Natural killer cell treated with Interleukin-12 subunit alpha and Interleukin-12 subunit beta and Interleukin-15 and Interleukin-18, amount 100 ng/mL, for 72 hours (primary cell): ENCODE data around the gene HSPD1. TPM values are rescaled to one million over a fixed set of nuclear protein-coding genes. Genes with fewer than 3 reads are reported as not detected.
"Not testable (repeated sequence)": the region's sequence is repeated elsewhere in the genome, so short reads cannot be mapped to it uniquely, and the experiment has no call there.

Source experiments
- ATAC-seq, 2 donors: fragments of 150-1000 bp; cut with Tn5 transposase in 1 of 2; sonication (Bioruptor Pico), chemical (Tn5 transposase) in 1 of 2; 2 replicates each; pipeline ENCODE4 v1.10.0; 2021
- DNase-seq: peaks from one replicate; pipeline ENCODE4 v3.0.0; 2022; ENCODE audit warnings: low spot score
- H3K27ac Mint-ChIP-seq, 2 donors: 1 replicate in 1 of 2; 2 replicates in 1 of 2; pipeline ENCODE4 v1.8.0; 2022; ENCODE audit warnings: mixed read lengths in 2 of 2, mild to moderate bottlenecking in 1 of 2, moderate library complexity in 1 of 2
- H3K27me3 Mint-ChIP-seq, 2 donors: 1 replicate in 1 of 2; 2 replicates in 1 of 2; pipeline ENCODE4 v1.8.0; 2022; ENCODE audit warnings: mixed read lengths in 2 of 2
- H3K36me3 Mint-ChIP-seq: one replicate; pipeline ENCODE4 v1.8.0; 2022; ENCODE audit warnings: mixed read lengths
- H3K4me1 Mint-ChIP-seq, 2 donors: 1 replicate in 1 of 2; 2 replicates in 1 of 2; pipeline ENCODE4 v1.8.0; 2022; ENCODE audit warnings: low read depth in 2 of 2, mixed read lengths in 2 of 2, mild to moderate bottlenecking in 1 of 2
- H3K4me3 Mint-ChIP-seq: one replicate; pipeline ENCODE4 v1.8.0; 2022; ENCODE audit warnings: mixed read lengths
- H3K9me3 Mint-ChIP-seq: 2 replicates; pipeline ENCODE4 v1.8.0; 2022; ENCODE audit warnings: mixed read lengths
- total RNA-seq, 2 donors: library from RNA; stranded (reverse); gene quantifications; one replicate each; pipeline ENCODE4 v1.2.3, GENCODE V29; 2022

HSPD1 gene
- total RNA-seq, 2 donors from 2014 or later, result 380 to 655 TPM

GRCh38 chr2:197504512-197504911 lies 4.9 kb upstream of the HSPD1 start:
- Mint-ChIP-seq H3K27ac (no peak overlapping the region), H3K27me3 (no peaks in the 10 kb centered on the region), H3K4me1 (peaks cover 9 to 22% of the 10 kb centered on the region in 2 donors), H3K4me3 (no peak overlapping the region), H3K36me3 (peaks cover 23% of the 10 kb centered on the region), H3K9me3 (no peaks in the 10 kb centered on the region)
- ATAC-seq (no peak), DNase-seq (no peak)

DNA sequence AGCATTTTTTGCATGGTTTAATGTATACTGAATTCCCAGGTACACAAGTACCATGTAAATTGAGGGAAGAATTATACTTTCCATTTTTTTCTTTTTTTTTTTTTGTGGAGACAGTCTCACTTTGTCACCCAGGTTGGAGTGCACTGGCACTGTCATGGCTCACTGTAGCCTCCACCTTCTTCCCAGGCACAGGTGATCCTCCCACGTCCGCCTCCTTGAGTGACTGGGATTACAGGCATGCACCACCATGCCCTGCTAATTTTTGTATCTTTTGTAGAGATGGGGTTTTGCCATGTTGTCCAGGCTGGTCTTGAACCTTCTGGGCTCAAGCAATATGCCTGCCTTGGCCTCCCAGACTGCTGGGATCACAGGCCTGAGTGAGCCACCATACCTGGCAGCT lies 4.4 kb upstream of the HSPD1 start:
- Mint-ChIP-seq H3K36me3 (peaks cover 23% of the 10 kb centered on the region), H3K9me3 (no peaks in the 10 kb centered on the region), H3K4me1 (peaks cover 9 to 22% of the 10 kb centered on the region in 2 donors), H3K27ac (no peak overlapping the region), H3K27me3 (no peaks in the 10 kb centered on the region), H3K4me3 (no peak overlapping the region)
- ATAC-seq (no peak), DNase-seq (no peak)

DNA sequence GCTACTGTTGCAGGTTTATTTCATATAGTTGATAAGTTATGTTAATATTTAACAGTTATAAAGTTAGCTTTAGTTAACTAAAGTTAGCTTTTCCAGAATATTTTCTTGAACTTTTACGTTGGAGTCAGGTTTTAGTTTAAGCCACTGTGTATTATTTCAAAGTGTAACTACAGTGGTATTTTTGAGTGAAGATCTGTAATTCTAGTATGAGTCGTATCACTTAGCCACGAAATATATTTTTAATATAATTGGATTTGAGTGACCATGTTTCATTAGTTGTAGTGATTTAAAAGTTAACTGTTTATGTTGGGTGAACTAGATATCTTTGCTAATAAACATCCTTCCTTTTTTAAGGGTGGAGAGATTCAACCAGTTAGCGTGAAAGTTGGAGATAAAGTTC lies 3.0 kb upstream of the HSPD1 start:
- H3K27ac Mint-ChIP-seq, result peak overlapping the region; percentile 86 to 95
- ATAC-seq (no peak), DNase-seq (no peak)
- peak overlapping the region; percentile 97 for H3K4me3 Mint-ChIP-seq
- H3K9me3 Mint-ChIP-seq, result no peaks in the 10 kb centered on the region
- peaks cover 26% of the 10 kb centered on the region for H3K36me3 Mint-ChIP-seq
- H3K4me1 Mint-ChIP-seq, result peaks cover 16 to 29% of the 10 kb centered on the region in 2 donors
- no peaks in the 10 kb centered on the region for H3K27me3 Mint-ChIP-seq

- H3K27ac Mint-ChIP-seq, result peak overlapping the region; percentile 86 to 95
- DNase-seq (no peak), ATAC-seq (no peak)
- H3K4me1 Mint-ChIP-seq, result peaks cover 19 to 34% of the 10 kb centered on the region in 2 donors
- peaks cover 31% of the 10 kb centered on the region for H3K36me3 Mint-ChIP-seq
- H3K27me3 Mint-ChIP-seq, result no peaks in the 10 kb centered on the region
- H3K4me3 Mint-ChIP-seq, result peak overlapping the region; percentile 97
- H3K9me3 Mint-ChIP-seq, result no peaks in the 10 kb centered on the region
These were observed 2.6 kb upstream of the HSPD1 start for GRCh38 chr2:197502201-197502600.

- peaks cover 23 to 42% of the 10 kb centered on the region in 2 donors for H3K4me1 Mint-ChIP-seq
These were observed 977 bp upstream of the HSPD1 start for GRCh38 chr2:197500503-197501131.

DNA sequence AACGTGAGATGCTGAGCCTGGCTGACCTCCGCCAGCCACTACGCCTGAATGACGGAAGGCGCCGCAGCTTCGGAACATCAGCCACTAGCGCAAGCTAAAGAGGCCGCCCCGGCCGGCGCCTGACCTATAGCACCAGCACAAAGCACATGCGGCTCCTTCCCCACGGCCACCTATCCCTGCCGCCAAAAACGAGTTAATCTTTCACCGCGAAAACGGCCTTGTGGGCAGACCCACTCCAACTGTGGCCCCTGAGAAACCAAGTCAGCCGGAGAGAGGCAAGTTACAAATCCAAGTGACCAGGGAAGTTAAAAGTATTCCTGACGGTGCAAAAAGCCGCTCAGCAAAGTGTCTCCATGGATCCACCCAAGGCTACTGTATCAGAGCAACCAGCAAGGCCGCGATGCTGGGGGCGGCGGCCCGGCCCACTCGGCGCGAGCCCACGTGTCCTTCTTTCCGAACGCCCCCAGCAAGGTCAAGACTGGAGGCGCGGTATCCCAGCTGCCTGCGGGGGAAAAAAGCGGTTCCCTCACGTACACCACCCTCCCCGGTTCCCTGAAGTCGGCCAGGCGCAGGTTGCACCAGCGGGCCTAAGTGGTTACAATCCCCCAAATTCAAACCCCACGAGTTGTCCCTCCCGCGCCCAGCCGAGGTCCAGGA lies 575 bp downstream of the HSPD1 start:
- Mint-ChIP-seq H3K4me1 (peaks cover 27 to 44% of the 10 kb centered on the region in 2 donors), H3K27ac (peak overlapping the region; percentile 86 to 95), H3K4me3 (peak overlapping the region; percentile 97), H3K36me3 (peaks cover 49% of the 10 kb centered on the region), H3K27me3 (no peaks in the 10 kb centered on the region), H3K9me3 (no peaks in the 10 kb centered on the region)
- DNase-seq (peak; percentile 69), ATAC-seq (peak in 1 of 2 donors; percentile 2)

More at GRCh38 chr2:197500503-197501131, 977 bp upstream of the HSPD1 start:
- H3K27me3 Mint-ChIP-seq, result no peaks in the 10 kb centered on the region
- peak overlapping the region; percentile 97 for H3K4me3 Mint-ChIP-seq
- H3K9me3 Mint-ChIP-seq, result no peaks in the 10 kb centered on the region
- H3K27ac Mint-ChIP-seq, result peak overlapping the region; percentile 86 to 95
- peaks cover 43% of the 10 kb centered on the region for H3K36me3 Mint-ChIP-seq
- ATAC-seq (peak in 1 of 2 donors; percentile 0), DNase-seq (no peak)

DNA sequence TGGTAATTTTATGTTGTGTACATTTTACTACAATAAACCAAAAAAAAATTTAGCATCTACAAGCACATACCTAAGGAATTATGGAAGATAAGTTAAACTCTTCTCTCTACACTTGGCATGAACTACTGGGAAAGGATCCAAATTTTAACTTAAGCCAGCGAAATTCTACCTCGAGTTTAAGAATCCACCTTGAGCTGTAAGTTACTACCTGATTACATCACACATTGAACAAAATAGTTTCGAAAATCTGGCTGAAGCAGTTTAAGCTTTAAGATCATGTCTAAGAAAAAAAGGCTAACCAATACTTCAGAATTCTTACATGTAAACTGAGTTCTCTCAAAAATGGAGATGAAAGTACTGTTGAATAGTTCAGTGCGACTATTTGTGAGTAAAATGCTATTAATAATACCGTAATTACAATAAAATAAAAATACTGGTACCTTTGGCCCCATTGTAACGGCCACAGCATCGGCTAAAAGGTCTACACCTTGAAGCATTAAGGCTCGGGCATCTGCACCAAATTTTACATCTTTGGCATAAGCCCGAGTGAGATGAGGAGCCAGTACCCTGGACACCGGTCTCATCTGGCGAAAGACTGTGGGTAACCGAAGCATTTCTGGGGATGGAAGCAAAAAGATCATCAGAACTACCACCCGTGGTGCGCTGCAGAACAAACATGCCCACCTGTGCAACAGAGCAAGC lies 1.3 kb downstream of the HSPD1 start:
- Mint-ChIP-seq H3K4me3 (peak overlapping the region; percentile 97), H3K27ac (peak overlapping the region; percentile 86 to 95), H3K27me3 (no peaks in the 10 kb centered on the region), H3K36me3 (peaks cover 49% of the 10 kb centered on the region), H3K4me1 (peaks cover 27 to 43% of the 10 kb centered on the region in 2 donors), H3K9me3 (no peaks in the 10 kb centered on the region)
- ATAC-seq (no peak), DNase-seq (no peak)

GRCh38 chr2:197497326-197497725 lies 2.3 kb downstream of the HSPD1 start:
- Mint-ChIP-seq H3K27ac (peak overlapping the region; percentile 86 to 95), H3K4me1 (peaks cover 26 to 40% of the 10 kb centered on the region in 2 donors)

DNA sequence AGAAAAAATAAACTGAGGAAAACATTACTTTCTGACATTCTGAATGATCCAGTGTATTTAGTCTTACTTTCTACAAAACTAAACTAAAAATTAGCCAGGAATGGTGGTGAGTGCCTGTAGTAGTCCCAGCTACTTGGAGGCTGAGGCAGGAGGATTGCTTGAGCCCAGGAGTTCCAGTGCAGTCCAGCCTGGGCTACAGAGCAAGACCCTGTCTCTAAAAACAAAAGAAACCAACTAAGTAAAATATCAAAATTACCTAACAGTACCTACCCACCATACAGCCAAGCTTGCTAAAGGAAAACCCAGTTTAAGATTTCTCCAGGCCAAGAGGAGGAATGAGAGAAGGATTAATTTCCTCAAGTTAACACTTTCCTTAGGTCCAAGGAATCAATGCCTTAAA lies 2.9 kb downstream of the HSPD1 start:
- Mint-ChIP-seq H3K27ac (peak overlapping the region; percentile 43 to 46), H3K4me3 (peak overlapping the region; percentile 97)

More at GRCh38 chr2:197497326-197497725, 2.3 kb downstream of the HSPD1 start:
- H3K9me3 Mint-ChIP-seq, result no peaks in the 10 kb centered on the region
- peaks cover 46% of the 10 kb centered on the region for H3K36me3 Mint-ChIP-seq
- peak overlapping the region; percentile 97 for H3K4me3 Mint-ChIP-seq
- ATAC-seq (no peak), DNase-seq (no peak)
- H3K27me3 Mint-ChIP-seq, result no peaks in the 10 kb centered on the region

DNA sequence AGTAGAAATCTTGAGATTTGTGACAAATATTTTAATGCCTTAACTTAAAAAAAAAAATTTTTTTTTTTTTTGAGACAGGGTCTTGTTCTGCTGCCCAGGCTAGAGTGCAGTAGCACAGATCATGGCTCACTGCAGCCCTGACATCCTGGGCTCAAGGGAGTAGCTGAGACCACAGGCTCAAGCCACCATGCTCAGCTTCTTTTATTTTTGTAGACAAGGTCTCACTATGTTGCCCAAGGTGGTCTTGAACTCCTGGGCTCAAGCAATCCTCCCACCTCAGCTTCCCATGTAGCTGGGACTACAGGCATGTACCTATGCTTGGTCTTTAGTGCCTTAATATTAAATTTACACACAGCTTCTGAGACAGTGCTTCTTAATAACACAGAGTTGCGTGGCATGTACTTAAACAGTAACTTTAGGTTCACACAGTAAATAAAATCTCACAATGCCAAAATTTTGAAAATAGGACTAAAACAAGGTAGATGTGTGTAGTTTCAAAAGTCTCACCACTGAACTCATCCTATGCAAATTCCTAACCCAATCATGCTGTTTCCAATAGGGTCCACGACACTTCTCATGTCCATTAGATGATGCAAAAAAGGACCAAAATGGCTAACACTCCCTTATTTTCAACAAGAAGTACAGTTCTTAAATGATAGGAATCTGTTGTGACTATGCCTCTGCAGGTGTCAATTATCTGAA lies 4.1 kb downstream of the HSPD1 start:
- H3K4me1 Mint-ChIP-seq, result peaks cover 18 to 25% of the 10 kb centered on the region in 2 donors

More for the DNA sequence above, 2.9 kb downstream of the HSPD1 start:
- Mint-ChIP-seq H3K4me1 (peaks cover 23 to 35% of the 10 kb centered on the region in 2 donors), H3K36me3 (peaks cover 40% of the 10 kb centered on the region), H3K27me3 (no peaks in the 10 kb centered on the region), H3K9me3 (no peaks in the 10 kb centered on the region)
- no peak for DNase-seq
- ATAC-seq, result no peak

GRCh38 chr2:197487385-197487784 lies 12.3 kb downstream of the HSPD1 start:
- DNase-seq (no peak), ATAC-seq (no peak)
- Mint-ChIP-seq H3K9me3 (no peaks in the 10 kb centered on the region), H3K4me1 (peaks cover 4 to 6% of the 10 kb centered on the region in 2 donors), H3K27me3 (no peaks in the 10 kb centered on the region), H3K27ac (no peak overlapping the region), H3K36me3 (peaks cover 47% of the 10 kb centered on the region), H3K4me3 (no peak overlapping the region)

More for the DNA sequence above, 4.1 kb downstream of the HSPD1 start:
- peak overlapping the region; percentile 97 for H3K4me3 Mint-ChIP-seq
- peak overlapping the region in 1 of 2 donors; percentile 43 for H3K27ac Mint-ChIP-seq
- no peaks in the 10 kb centered on the region for H3K27me3 Mint-ChIP-seq
- H3K9me3 Mint-ChIP-seq, result no peaks in the 10 kb centered on the region
- no peak for ATAC-seq
- DNase-seq, result no peak
- peaks cover 37% of the 10 kb centered on the region for H3K36me3 Mint-ChIP-seq

- Mint-ChIP-seq H3K4me1 (peaks cover 4 to 6% of the 10 kb centered on the region in 2 donors), H3K9me3 (no peaks in the 10 kb centered on the region), H3K27ac (peak overlapping the region; percentile 50 to 66), H3K36me3 (peaks cover 42% of the 10 kb centered on the region), H3K27me3 (no peaks in the 10 kb centered on the region), H3K4me3 (no peak overlapping the region)
- ATAC-seq (no peak), DNase-seq (no peak)
These were observed 13.5 kb downstream of the HSPD1 start for GRCh38 chr2:197486175-197486574.

DNA sequence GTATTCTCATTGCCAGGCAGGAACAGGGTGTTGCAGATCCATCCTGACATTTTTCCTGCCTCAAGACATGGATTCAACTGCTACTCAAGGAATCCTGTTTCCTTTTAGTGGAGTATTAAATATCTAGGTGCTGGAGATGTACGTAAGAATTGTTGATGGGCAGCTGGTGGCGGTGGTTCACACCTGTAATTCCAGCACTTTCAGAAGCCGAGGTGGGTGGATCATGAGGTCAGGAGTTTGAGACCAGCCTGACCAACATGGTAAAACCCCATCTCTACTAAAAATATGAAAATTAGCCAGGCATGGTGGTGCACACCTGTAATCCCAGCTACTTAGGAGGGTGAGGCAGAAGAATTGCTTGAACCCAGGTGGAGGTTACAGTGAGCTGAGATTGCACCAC lies 15.4 kb downstream of the HSPD1 start:
- H3K4me3 Mint-ChIP-seq, H3K4me1 Mint-ChIP-seq, DNase-seq, H3K27ac Mint-ChIP-seq, H3K27me3 Mint-ChIP-seq, H3K9me3 Mint-ChIP-seq, ATAC-seq: not testable (repeated sequence)
- H3K36me3 Mint-ChIP-seq, result peaks cover 39% of the 10 kb centered on the region
